SIG-M5 treated with dmso at 0.1 percent for 504 hours (cell line): ENCODE data around the gene RNF183.
"Not testable (repeated sequence)": the region's sequence is repeated elsewhere in the genome, so short reads cannot be mapped to it uniquely, and the experiment has no call there.

Experiments
- DNase-seq: peaks from one replicate; lab custom pipeline; 2025; ENCODE audit not compliant: unreplicated experiment; lab: John Stamatoyannopoulos, UW

The RNF183 gene

DNA sequence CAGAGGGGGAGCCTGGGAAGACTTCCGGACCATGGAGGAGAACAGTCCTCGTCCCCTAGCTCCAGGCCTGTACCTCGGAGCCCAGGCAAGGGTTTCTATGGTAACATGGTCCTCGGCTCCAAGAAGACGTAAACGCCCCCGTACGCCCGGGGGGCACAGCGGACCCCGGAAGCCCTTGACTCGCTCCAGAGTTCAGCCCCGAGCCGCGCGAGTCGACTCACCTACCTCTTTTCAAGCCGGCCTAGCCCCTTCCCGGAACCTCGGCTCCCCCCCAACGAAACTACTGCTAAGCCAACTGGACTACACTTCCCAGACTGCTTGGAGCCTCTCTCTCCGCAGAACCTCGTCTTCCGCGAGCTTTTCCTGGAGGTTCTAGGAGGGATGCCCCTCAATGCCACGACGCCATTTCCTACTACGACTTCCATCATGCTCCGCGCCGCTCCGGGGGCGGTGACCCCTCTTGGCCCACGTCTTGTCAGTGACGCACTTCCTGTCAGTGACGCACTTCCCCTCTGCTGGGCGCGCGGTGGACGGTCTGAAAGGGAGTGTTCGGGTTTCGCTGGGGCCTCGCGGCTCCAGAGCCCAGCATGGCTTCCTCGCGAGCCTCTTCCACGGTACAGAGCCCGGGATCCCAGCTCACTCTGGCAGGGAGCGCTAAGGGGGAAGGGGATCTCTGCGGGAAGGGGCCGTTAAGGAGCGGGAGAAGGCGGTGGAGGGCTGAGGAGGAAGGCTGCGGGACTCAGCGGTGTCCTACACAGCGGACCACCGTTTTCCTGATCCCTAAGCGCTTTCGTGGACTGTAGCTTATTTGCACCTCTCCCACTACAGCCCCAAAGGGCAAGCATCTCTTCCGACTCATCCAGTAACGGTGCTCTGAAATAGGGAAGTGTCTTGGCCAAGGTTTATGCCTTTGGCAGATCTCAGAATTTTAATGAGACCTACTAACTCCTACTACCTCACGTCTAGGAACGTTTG lies 27.7 kb downstream of the RNF183 start, which contains the start of the genes CDC26 and PRPF4:
Gene CDC26 (minus strand): TSS at position 416 of the 975 bp plus-strand sequence. CDS start 3,065 bp downstream, outside the sequence.
Gene PRPF4 (plus strand): TSS at position 502 of the 975 bp plus-strand sequence. CDS start 86 bp downstream, at position 588.
- DNase-seq = peak; percentile 98

DNA sequence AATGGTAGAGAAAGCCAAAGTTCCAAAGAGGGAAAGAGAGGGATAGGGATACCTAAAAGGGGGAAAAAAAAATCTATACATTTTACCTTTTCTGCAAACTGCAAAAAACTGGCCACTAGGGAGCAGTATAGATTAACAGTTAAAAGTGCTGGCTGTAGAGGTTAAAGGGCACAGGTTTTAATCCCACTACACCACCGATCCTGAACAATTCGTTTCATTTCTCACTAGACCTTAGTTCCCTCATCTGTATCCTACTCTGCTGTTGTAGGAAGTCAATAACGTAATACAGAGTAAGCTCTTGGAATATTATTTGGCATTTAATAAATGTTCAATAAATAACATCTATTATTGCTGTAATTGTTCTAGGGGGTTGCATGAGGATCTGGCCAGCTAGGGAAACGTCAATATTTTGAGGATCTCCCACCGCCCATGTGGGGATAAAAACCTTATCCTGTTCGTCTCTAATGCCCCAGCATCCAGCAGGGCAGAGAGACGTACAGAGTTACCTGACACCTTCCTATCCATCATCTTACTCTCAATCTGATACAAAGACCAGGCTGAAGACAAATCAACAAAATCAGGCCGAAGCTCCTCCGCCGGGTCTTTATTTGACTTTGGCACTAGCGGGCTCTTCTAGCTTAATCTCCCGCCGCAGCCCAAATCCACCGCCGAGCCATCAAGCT lies 28.6 kb downstream of the RNF183 start:
- DNase-seq = peak; percentile 74

DNA sequence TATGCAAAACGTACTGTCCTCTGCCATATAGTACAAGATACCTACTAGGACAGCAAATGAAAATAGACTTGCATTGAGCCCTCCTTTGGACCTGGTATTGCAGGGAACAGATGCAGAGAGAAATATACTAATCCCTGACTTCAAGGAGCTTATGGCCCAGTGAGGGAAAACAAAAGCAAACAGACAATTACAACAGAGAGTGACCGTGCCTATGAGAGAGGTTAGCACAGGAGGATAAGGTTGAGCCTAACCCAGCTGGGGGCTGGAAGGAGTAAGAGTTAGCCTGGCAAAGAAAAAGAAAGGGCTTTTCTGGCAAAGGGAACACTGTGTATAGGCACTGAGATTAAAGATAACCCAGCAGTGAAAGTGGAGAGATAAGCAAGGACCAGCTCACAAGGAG lies 33.3 kb downstream of the RNF183 start:
- no peak for DNase-seq

DNA sequence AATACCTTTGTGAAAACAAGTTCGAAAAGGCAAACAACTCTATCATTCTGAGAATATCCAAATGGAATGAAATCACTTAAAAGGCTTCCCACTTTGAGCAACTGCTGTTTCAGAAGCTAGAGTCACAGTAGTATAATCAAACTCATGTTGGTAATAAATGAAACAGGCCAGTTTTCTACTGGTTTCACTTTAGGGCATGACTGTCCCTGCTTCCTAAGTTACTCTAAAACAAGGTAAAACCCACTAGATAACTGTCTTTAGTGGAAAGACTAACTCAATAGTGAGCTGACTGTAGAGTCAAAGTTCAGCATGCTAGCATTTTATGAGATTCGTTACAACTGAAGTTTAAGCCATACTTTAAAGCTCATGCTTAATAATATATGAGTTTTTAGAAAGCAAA lies 33.8 kb downstream of the RNF183 start:
- DNase-seq = no peak

DNA sequence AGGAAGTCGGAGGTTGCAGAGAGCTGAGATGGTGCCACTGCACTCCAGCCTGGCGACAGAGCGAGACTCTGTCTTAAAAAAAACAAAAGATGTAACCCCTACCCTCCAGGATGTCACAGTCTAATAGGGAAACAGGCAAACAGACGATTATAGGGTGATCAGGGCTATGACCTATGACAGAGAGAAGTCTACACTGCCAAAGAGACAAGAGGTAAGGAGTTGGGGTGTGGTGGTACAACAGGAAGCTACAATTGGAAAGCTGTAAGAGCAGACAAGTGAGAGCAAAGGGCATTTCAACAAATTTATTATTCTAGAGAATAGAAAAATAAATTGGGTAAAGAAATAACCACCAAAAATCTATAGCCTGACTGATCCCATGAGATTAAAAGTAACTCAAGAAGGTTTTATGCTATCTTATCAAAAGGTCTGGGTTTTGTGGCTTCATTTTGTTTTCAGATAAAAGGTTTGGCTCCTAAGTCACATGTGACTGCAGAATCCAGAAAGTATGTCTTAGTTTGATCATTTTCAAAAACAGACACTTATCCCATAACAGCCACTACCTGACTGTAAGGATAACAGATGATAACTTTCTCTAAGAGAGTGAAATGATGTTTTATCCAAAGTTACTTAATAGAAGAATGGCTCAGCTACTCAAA lies 35.1 kb downstream of the RNF183 start:
- DNase-seq = no peak

DNA sequence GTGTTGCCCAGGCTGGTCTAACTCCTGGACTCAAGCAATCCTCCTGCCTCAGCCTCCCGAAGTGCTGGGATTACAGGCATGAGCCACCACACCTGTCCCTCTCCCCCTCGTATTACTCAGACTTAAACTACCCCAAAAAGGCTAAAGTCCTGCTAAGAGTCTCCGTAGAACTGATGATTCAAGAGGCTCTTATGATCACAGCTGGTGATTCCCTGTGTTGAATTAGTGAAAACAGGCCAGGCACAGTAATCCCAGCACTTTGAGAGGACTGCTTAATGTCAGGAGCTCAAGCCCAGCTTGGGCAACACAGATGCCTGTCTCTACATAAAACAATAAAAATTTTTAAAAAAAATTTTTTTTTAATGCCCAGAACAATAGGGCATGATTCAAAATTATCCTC lies 37.0 kb downstream of the RNF183 start:
- DNase-seq = no peak

DNA sequence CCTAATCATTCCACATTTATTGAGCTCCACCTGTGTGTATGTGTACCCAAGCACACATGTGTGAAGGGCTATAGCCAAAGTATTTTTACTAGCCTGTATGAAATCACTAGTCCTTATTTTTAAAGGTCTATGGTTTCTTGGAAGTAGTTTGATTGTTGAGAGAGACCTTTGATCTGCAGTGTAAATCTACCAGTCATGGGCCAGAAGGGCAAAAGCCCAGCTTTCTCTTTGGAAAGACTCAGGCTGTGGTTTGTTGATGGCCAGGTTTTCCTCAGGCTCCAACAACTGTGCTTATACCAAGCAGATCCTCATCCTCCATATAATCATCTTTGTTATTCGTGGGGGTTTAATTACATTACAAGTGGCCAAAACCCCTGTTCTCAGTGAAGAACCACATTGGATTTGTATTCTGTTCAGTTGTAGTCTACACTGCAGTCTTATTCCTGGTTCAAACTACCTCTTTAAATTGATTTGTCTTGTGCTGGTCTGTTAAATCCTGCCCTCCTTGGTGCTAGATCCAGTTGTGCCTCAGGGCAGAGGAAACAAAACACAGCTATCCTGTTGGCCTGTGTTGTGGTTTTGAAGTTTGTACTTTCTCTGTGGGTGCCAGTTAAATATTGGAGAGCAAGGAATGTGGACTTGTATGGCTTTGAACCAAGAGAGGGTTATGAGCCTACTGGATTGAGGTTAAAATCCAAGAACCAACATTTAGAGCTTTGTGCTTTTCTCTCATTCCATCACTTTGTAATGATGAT lies 41.1 kb downstream of the RNF183 start:
- no peak for DNase-seq

DNA sequence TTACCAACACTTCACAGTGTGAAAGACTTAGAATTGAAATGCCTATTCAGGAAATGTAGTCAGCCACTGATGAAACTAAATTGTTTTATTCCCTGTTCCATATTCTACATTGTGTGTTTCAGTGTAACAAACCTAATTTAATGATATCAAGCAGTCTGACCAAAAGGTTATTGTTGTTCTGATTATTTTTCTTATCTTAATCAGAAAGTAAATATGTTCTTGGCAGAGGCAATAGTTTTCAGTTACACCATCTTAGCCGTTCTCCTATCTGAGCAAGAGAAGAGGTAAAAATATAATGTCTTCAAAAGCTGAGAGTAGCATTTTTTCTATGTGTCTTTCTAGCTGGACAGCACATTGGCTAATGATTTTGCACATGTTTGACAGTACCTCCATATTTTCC lies 44.9 kb downstream of the RNF183 start:
- no peak for DNase-seq

DNA sequence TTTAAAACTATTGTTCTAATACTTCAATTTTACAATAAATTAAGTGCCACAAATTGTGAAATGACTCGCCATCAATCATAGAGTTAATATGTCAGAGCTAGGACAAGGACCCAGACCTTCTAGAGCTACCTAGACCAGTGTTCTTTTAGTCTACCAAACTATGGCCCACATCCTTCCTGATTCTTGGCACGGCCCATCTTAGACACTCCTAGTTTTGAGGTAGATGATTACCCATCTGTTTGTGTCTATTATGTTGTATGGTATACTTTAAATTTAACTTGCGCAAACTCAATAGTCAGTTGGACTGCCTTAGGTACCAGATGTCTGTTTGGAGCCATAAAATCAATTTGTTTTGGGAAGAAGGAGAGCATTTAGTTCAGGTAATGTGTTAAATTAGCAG lies 45.3 kb downstream of the RNF183 start:
- no peak for DNase-seq

DNA sequence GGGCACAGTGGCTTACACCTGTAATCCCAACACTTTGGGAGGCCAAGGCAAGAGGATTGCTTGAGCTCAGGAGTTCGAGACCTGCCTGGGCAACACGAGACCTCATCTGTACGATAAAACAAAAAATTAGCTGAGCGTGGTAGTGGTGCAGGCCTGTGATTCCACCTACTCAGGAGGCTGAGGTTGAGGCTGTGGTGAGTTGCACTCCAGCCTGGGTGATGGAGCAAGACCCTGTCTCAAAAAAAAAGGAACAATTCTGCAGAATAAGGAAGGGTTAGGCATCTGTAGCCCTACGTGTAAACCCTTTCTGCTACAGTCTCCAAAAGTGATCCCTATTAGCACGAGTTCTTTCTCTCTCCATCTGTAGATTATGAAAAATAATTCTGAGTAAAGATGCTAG lies 47.7 kb downstream of the RNF183 start:
- peak; percentile 7 for DNase-seq

DNA sequence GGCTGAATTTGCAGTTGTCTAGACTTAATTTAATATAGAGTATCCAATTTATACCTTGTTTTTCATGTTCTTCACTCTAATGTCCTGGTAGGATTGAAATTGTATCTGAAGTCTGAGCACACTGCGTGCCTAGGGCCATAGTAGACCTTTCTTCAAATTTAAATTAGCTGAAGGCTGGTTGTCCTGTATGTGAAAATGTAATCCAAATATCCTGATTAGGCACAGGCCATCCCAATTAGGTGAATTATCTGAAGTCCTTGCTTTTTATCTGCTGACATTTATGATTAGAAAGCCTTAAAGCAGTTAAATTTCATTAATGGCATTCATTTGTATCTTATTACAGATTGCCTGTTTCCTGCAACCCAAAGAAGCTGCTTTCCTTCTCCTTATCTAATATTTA lies 48.2 kb downstream of the RNF183 start:
- DNase-seq = no peak

DNA sequence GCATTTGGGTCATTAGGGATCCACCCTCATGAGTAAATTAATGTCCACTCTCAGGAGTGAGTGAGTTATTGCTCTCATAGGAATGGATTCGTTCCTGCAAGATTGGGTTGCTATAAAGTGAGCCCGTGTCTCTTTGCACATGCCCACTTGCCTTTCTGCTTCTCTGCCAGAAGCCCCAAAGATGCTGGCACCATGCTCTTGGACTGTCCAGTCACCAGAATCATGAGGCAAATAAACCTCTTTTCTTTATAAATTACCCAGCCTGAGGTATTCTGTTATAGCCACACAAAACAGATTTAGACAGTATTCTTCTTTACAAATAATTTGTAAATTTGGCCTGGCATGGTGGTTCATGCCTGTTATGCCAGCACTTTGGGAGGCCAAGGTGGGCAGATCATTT lies 52.4 kb downstream of the RNF183 start:
- DNase-seq = no peak

DNA sequence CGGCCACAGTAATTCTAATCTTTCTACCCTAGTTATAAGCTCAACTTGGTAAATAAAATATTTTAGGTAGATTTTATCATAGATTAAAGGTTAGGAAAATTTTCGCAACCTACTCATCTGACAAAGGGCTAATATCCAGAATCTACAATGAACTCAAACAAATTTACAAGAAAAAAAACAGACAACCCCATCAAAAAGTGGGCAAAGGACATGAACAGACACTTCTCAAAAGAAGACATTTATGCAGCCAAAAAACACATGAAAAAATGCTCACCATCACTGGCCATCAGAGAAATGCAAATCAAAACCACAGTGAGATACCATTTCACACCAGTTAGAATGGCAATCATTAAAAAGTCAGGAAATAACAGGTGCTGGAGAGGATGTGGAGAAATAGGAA lies 53.5 kb downstream of the RNF183 start:
- not testable (repeated sequence) for DNase-seq

DNA sequence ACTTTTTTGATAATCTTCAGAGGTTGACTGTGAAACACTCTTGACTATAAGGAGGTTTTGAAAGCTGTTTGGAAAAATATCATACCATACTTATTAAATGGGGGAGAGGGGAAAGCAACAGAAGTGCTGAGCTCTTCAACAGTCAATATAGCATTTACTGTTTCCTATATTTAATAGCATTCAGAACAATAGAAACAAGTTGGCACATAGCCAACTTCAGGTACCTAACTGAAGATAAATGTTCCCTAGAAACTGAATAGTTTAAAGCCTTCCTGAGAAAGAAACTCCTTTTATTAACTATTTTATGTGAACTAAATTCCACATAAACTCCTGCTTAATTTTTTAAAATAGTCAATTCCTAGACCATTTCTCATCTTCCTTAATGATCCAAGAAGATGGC lies 55.5 kb downstream of the RNF183 start:
- DNase-seq = no peak
